Measurements from ENCODE around the gene LRP1B.

LRP1B gene

DNA sequence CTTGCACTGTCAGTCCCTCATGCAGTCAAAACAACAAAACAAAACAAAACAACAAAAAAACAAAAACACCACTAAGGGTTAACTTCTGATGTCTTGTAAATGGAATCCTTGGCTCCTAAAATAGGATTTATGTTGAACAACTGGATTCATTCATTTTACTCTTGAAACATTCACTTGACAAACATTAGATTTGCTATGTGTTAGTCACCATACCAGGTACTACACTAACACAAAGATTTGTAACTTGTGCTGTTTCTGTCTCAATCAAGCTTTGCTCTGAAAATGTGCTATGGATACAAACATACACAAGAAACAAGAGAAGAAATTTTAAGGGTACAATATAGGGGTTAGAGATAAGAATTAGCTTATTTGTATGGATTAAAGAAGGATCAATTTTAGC is 812.8 kb downstream of the LRP1B start:
- TF ChIP-seq EP300 (IDR thresholded peaks at IDR 0.05; ENCODE audit: borderline replicate concordance) (no peak), EGR1 (IDR thresholded peaks at IDR 0.05) (no peak), RAD21 (IDR thresholded peaks at IDR 0.05; ENCODE audit: low read depth) (no peak), TEAD4 (IDR thresholded peaks at IDR 0.05) (no peak), ZBTB7A (IDR thresholded peaks at IDR 0.05; ENCODE audit: low read depth) (no peak), FOXM1 (IDR thresholded peaks at IDR 0.05; ENCODE audit: borderline replicate concordance, low read depth) (no peak), TCF12 (IDR thresholded peaks at IDR 0.05; ENCODE audit: low read depth) (no peak), CEBPB (IDR thresholded peaks at IDR 0.05) (no peak), YY1 (IDR thresholded peaks at IDR 0.05; ENCODE audit: low read depth) (no peak), CREB1 (IDR thresholded peaks at IDR 0.05; ENCODE audit: low read depth) (no peak), NFIC (IDR thresholded peaks at IDR 0.05) (no peak), TAF1 (IDR thresholded peaks at IDR 0.05; ENCODE audit: low read depth) (no peak)
- TF ChIP-seq, protein P1, sequence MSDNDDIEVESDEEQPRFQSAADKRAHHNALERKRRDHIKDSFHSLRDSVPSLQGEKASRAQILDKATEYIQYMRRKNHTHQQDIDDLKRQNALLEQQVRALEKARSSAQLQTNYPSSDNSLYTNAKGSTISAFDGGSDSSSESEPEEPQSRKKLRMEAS (IDR thresholded peaks at IDR 0.05): no peak
- TF ChIP-seq, protein P2, sequence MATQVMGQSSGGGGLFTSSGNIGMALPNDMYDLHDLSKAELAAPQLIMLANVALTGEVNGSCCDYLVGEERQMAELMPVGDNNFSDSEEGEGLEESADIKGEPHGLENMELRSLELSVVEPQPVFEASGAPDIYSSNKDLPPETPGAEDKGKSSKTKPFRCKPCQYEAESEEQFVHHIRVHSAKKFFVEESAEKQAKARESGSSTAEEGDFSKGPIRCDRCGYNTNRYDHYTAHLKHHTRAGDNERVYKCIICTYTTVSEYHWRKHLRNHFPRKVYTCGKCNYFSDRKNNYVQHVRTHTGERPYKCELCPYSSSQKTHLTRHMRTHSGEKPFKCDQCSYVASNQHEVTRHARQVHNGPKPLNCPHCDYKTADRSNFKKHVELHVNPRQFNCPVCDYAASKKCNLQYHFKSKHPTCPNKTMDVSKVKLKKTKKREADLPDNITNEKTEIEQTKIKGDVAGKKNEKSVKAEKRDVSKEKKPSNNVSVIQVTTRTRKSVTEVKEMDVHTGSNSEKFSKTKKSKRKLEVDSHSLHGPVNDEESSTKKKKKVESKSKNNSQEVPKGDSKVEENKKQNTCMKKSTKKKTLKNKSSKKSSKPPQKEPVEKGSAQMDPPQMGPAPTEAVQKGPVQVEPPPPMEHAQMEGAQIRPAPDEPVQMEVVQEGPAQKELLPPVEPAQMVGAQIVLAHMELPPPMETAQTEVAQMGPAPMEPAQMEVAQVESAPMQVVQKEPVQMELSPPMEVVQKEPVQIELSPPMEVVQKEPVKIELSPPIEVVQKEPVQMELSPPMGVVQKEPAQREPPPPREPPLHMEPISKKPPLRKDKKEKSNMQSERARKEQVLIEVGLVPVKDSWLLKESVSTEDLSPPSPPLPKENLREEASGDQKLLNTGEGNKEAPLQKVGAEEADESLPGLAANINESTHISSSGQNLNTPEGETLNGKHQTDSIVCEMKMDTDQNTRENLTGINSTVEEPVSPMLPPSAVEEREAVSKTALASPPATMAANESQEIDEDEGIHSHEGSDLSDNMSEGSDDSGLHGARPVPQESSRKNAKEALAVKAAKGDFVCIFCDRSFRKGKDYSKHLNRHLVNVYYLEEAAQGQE (IDR thresholded peaks at IDR 0.05; ENCODE audit: low read depth): no peak
- TF ChIP-seq, protein P3, sequence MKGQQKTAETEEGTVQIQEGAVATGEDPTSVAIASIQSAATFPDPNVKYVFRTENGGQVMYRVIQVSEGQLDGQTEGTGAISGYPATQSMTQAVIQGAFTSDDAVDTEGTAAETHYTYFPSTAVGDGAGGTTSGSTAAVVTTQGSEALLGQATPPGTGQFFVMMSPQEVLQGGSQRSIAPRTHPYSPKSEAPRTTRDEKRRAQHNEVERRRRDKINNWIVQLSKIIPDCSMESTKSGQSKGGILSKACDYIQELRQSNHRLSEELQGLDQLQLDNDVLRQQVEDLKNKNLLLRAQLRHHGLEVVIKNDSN (IDR thresholded peaks at IDR 0.05): no peak

DNA sequence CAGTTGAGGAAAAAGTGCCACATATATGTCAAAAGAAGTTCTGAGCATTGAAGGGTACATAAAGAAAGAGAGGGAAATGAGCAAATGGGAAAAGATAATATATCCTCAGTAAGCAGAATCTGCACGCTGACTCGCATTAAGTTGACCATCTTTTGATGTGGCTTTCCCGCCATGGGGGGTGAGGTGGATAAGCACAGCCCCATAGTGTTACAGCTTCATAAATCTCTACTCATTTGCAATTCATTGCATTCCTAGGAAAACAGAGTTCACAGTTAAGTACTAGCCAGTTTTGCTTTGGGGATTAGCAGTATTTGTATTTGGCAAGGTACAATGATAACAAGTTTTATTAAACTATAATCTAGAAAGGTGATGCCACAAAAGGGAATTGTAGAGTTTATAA is 814.2 kb downstream of the LRP1B start:
- TF ChIP-seq TCF12 (IDR thresholded peaks at IDR 0.05; ENCODE audit: low read depth) (no peak), EP300 (IDR thresholded peaks at IDR 0.05; ENCODE audit: borderline replicate concordance) (no peak)
- TF ChIP-seq, protein P1 (IDR thresholded peaks at IDR 0.05): no peak

DNA sequence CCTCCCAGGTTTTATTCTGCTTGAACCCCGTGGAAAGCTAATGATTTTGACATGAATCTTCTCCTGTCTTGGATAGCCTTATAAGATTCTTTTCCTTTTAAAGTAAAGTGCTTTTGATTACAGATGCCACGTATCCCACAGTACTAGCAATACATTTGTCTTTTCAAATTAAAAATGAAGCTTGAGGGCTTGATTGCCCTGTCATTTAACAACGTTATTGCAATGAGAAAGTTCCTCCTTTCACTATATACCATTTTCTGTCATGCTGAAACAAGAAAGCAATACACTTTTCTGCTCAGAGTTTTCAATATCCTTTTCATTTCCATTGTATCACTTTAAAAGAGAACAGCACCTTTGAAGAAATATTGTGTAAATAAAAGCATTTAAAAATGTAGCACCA is 814.7 kb downstream of the LRP1B start:
- no peak for TF ChIP-seq TCF12 (IDR thresholded peaks at IDR 0.05; ENCODE audit: low read depth)
- TF ChIP-seq TEAD4 (IDR thresholded peaks at IDR 0.05): no peak
- TF ChIP-seq RAD21 (IDR thresholded peaks at IDR 0.05; ENCODE audit: low read depth): no peak
- no peak for TF ChIP-seq NFIC (IDR thresholded peaks at IDR 0.05)

DNA sequence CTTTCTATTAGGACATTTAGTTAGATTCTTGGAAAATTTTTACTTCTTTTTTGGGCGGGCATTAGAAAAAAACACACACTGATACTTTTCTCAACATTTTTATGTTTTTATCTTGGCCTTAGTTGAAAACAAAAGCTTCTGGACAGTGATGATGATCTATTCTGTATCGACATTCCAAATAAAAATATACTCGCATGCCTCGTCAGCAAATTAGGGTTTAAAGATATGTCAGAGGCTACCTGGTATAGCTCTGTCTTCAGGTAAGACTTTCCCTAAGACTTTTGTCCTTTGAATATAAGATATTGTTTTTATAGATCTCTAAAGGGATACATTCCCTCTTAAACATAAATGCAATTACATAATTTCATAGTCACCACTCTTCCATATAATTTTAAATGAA is 816.8 kb downstream of the LRP1B start:
- TF ChIP-seq TEAD4 (IDR thresholded peaks at IDR 0.05) (no peak), EGR1 (IDR thresholded peaks at IDR 0.05) (no peak), ZBTB7A (IDR thresholded peaks at IDR 0.05; ENCODE audit: low read depth) (no peak), FOXM1 (IDR thresholded peaks at IDR 0.05; ENCODE audit: borderline replicate concordance, low read depth) (no peak)
- TF ChIP-seq, protein P1 (IDR thresholded peaks at IDR 0.05): no peak

DNA sequence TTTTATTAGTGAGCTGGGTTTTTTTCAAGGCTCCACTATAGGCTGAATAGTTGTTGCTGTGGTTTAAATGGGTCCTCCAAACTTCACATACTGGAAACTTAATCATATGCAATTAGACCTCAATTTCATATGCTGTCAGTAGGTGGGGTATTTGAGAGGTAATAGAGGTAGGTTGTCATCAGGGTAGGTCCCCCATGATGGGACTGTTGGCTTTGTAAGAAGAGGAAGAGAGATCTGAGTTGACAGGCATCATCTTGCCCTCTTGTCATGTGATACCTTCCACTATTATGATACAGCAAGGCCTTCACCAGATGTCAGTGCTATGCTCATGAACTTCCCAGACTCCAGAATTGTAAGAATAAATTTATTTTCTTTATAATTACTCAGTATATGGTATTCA is 819.4 kb downstream of the LRP1B start:
- TF ChIP-seq TEAD4 (IDR thresholded peaks at IDR 0.05) (no peak), CREB1 (IDR thresholded peaks at IDR 0.05; ENCODE audit: low read depth) (no peak)

DNA sequence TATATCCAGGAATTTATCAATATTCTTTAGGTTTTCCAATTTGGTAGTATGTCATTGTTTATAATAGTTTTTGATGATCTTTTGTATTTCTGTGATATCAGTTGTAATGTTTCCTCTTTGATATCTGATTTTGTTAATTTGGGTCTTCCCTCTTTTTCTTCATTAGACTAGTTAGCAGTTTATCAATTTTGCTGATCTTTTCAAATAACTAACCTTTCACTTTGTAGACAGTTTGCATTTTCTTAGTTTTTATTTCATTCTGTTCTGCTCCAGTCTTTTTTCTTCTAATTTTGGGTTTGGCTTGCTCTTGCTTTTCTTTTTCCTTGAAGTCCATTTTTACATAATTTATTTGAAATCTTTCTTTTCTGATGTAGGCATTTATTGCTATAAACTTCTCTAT is 824.4 kb downstream of the LRP1B start:
- TF ChIP-seq TAF1 (IDR thresholded peaks at IDR 0.05; ENCODE audit: low read depth): no peak
- no peak for TF ChIP-seq EGR1 (IDR thresholded peaks at IDR 0.05)
- TF ChIP-seq TEAD4 (IDR thresholded peaks at IDR 0.05): no peak

DNA sequence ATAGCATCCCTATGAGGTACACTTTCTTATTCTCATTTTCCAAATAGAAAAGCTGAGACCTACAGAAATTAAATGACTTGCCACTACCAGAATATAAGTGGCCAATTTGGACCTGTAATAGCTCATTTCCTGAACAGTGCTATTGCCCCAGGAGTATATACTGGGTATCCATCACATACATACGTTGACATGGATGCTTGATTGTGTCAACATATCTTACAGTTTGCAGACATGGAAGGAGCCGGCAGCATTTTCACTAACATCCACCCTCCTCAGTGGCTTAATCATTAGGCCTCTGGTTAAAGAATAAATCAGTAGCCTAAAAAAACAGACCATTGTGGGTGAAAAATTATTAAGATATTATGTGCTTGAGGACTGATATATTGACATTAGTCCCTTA is 829.3 kb downstream of the LRP1B start:
- no peak for TF ChIP-seq TEAD4 (IDR thresholded peaks at IDR 0.05)
- no peak for TF ChIP-seq CREB1 (IDR thresholded peaks at IDR 0.05; ENCODE audit: low read depth)
- TF ChIP-seq YY1 (IDR thresholded peaks at IDR 0.05; ENCODE audit: low read depth): no peak
- TF ChIP-seq CEBPB (IDR thresholded peaks at IDR 0.05): no peak
- TF ChIP-seq RAD21 (IDR thresholded peaks at IDR 0.05; ENCODE audit: low read depth): no peak
- no peak for TF ChIP-seq ZBTB7A (IDR thresholded peaks at IDR 0.05; ENCODE audit: low read depth)
- no peak for TF ChIP-seq TCF12 (IDR thresholded peaks at IDR 0.05; ENCODE audit: low read depth)
- TF ChIP-seq, protein P3 (IDR thresholded peaks at IDR 0.05): no peak
- TF ChIP-seq, protein P1 (IDR thresholded peaks at IDR 0.05): no peak
- no peak for TF ChIP-seq FOXM1 (IDR thresholded peaks at IDR 0.05; ENCODE audit: borderline replicate concordance, low read depth)
- TF ChIP-seq NFIC (IDR thresholded peaks at IDR 0.05): no peak
- TF ChIP-seq, protein P2 (IDR thresholded peaks at IDR 0.05; ENCODE audit: low read depth): no peak
- TF ChIP-seq EP300 (IDR thresholded peaks at IDR 0.05; ENCODE audit: borderline replicate concordance): no peak
- no peak for TF ChIP-seq TAF1 (IDR thresholded peaks at IDR 0.05; ENCODE audit: low read depth)
- no peak for TF ChIP-seq EGR1 (IDR thresholded peaks at IDR 0.05)

All from Ishikawa (cell line).